Osteoblast (primary cell): ENCODE results near the gene ABLIM3. TPM values are rescaled to one million over a fixed set of nuclear protein-coding genes. Genes with fewer than 3 reads are reported as not detected.

Experiments
- DNase-seq: peaks from one replicate; pipeline ENCODE4 v3.0.0; 2011; ENCODE audit warnings: low spot score, mixed read lengths; ENCODE audit not compliant: insufficient read length; ENCODE audit errors: missing footprints
- H2AFZ ChIP-seq: 2 replicates; pipeline ENCODE4 v1.6.0; 2011; ENCODE audit warnings: mild to moderate bottlenecking, low read length
- H3K27ac ChIP-seq: 2 replicates; pipeline ENCODE4 v1.5.1; 2011; ENCODE audit warnings: mild to moderate bottlenecking, low read depth, low read length, moderate library complexity
- H3K27me3 ChIP-seq: 2 replicates; pipeline ENCODE4 v1.6.0; 2012; ENCODE audit warnings: mild to moderate bottlenecking, control low read depth, inconsistent platforms, low read length, moderate library complexity; ENCODE audit not compliant: insufficient read depth
- H3K36me3 ChIP-seq: 2 replicates; pipeline ENCODE4 v1.5.1; 2011; ENCODE audit warnings: mild to moderate bottlenecking, low read length, control low read depth, moderate library complexity; ENCODE audit not compliant: insufficient read depth
- H3K4me1 ChIP-seq: 2 replicates; pipeline ENCODE4 v1.5.1; 2011; ENCODE audit warnings: mild to moderate bottlenecking, low read length, control low read depth, moderate library complexity; ENCODE audit not compliant: insufficient read depth
- H3K4me2 ChIP-seq: 2 replicates; pipeline ENCODE4 v1.6.0; 2011; ENCODE audit warnings: mild to moderate bottlenecking, low read length; ENCODE audit not compliant: insufficient read depth
- H3K4me3 ChIP-seq: fragments of 200-600 bp; sonication (generic); 3 replicates; pipeline ENCODE4 v1.5.1; 2012; ENCODE audit warnings: mild to moderate bottlenecking, low read length, inconsistent platforms; ENCODE audit not compliant: insufficient read depth
- H3K79me2 ChIP-seq: 2 replicates; pipeline ENCODE4 v1.6.0; 2012; ENCODE audit warnings: mild to moderate bottlenecking, low read length, control low read depth, inconsistent platforms; ENCODE audit not compliant: insufficient read depth
- H3K9me3 ChIP-seq: 2 replicates; pipeline ENCODE4 v1.5.1; 2011; ENCODE audit warnings: low read depth, low read length, control low read depth
- H4K20me1 ChIP-seq: 2 replicates; pipeline ENCODE4 v1.6.0; 2012; ENCODE audit warnings: mild to moderate bottlenecking, low read length, control low read depth; ENCODE audit not compliant: insufficient read depth
- total RNA-seq: library from RNA; depleted of rRNA; stranded (reverse); fragments of >200 nt; gene quantifications from 2 replicates; pipeline ENCODE4 v1.2.3, GENCODE V29; 2012
- TF ChIP-seq, protein P1 (sequence below): IDR thresholded peaks from 2 replicates; pipeline ENCODE4 v1.5.1; 2011; ENCODE audit warnings: mild to moderate bottlenecking, low read depth, low read length, moderate library complexity; ENCODE audit errors: extremely low read depth

The ABLIM3 gene
- total RNA-seq, 1 donor: 5.8 TPM

DNA sequence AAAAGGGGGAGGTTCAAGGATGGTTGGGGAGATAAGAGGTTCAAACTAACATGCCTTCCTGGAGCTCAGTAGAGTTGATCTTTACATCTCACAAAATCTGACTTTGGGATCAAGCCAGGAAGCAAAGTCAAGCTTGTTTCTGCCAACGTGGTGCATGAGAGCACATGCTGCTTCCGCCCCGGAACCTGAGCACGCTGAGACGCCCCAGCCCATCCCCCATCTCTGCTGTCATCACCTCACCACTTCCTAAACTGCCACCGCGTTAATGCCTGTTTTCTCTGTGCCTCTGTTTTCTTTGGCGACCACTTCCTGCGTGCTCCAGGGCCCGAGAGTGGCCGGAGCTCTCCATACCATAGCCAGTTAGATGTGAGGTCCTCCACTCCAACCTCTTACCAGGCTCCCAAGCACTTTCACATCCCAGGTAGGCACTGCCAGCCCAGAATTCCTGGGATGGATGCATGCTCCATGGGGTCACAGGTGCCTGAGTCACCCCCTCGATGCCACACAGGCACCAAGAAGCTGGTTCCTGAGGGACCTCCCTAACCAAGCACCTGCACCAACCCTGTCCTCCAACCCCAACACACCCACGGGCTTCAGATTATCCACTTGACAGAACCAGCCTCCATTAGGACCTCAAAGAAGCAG is 99.2 kb downstream of the ABLIM3 start:
- Histone ChIP-seq H4K20me1 (no peaks in the 10 kb centered on the region), H3K4me3 (no peak overlapping the region), H3K79me2 (no peaks in the 10 kb centered on the region), H2AFZ (no peak overlapping the region), H3K4me1 (no peaks in the 10 kb centered on the region), H3K4me2 (no peak overlapping the region), H3K27me3 (no peaks in the 10 kb centered on the region), H3K36me3 (no peaks in the 10 kb centered on the region), H3K27ac (no peak overlapping the region), H3K9me3 (no peaks in the 10 kb centered on the region)
- no peak for DNase-seq
- TF ChIP-seq, protein P1, sequence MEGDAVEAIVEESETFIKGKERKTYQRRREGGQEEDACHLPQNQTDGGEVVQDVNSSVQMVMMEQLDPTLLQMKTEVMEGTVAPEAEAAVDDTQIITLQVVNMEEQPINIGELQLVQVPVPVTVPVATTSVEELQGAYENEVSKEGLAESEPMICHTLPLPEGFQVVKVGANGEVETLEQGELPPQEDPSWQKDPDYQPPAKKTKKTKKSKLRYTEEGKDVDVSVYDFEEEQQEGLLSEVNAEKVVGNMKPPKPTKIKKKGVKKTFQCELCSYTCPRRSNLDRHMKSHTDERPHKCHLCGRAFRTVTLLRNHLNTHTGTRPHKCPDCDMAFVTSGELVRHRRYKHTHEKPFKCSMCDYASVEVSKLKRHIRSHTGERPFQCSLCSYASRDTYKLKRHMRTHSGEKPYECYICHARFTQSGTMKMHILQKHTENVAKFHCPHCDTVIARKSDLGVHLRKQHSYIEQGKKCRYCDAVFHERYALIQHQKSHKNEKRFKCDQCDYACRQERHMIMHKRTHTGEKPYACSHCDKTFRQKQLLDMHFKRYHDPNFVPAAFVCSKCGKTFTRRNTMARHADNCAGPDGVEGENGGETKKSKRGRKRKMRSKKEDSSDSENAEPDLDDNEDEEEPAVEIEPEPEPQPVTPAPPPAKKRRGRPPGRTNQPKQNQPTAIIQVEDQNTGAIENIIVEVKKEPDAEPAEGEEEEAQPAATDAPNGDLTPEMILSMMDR: no peak

DNA sequence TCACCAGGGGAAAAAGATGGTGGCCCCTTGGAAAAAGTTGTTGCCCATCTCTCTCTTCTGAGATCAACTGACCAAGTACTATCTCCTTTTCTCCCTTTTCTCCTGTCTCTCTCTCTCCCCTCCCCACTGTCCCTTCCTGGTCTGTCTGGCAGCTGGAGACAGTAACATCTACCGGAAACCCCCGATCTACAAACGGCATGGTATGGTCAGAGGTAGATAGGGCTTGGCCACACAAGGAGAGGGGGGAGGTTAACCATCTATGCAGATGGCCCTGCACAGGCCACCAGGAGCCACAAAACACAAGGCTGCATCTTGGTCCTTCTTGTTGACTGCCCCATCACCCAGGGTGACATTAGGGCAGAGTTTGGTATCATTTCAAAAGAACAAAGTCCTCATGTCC is 101.0 kb downstream of the ABLIM3 start:
- Histone ChIP-seq H4K20me1 (no peaks in the 10 kb centered on the region), H3K79me2 (no peaks in the 10 kb centered on the region), H2AFZ (no peak overlapping the region), H3K9me3 (no peaks in the 10 kb centered on the region), H3K36me3 (no peaks in the 10 kb centered on the region), H3K27ac (no peak overlapping the region), H3K4me2 (no peak overlapping the region), H3K4me1 (no peaks in the 10 kb centered on the region), H3K27me3 (no peaks in the 10 kb centered on the region), H3K4me3 (no peak overlapping the region)
- DNase-seq: no peak
- TF ChIP-seq, protein P1: no peak

DNA sequence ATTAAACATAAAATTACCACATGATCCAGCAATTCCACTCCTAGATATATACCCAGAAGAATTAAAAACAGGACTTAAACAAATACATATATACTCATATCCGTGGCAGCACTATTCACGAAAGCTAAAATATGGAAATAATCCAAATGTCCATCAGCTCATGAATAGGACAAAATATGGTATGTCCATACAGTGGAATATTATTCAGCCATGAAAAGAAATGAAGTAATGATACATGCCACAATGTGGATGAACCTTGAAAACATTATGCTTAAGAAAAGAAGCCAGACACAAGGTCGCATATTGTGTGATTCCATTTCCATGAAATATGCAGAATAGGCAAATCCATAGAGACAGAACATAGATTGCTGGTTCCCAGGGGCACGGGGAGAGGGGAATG is 105.6 kb downstream of the ABLIM3 start:
- Histone ChIP-seq H3K36me3 (no peaks in the 10 kb centered on the region), H4K20me1 (no peaks in the 10 kb centered on the region), H3K27me3 (no peaks in the 10 kb centered on the region)

DNA sequence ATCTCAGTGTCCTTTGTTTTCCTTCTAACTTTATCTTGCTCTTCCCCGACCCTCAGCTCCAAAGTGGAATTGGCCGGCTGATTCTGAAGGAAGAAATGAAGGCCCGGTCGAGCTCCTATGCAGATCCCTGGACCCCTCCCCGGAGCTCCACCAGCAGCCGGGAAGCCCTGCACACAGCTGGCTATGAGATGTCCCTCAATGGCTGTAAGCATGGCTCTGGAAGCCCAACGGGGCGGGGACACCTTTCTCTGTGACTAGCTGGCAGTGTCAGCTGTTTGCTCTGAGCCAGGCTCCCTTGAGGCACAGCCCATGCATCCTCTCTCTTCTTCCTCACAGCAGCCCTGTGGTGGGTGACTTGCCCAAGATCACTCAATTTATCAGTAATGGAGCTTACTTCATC is 106.4 kb downstream of the ABLIM3 start:
- Histone ChIP-seq H3K27ac (no peak overlapping the region), H3K36me3 (no peaks in the 10 kb centered on the region), H4K20me1 (no peaks in the 10 kb centered on the region), H3K9me3 (no peaks in the 10 kb centered on the region), H3K4me2 (no peak overlapping the region), H3K4me1 (no peaks in the 10 kb centered on the region), H2AFZ (no peak overlapping the region), H3K4me3 (no peak overlapping the region), H3K79me2 (no peaks in the 10 kb centered on the region), H3K27me3 (no peaks in the 10 kb centered on the region)
- TF ChIP-seq, protein P1: no peak
- DNase-seq: no peak

More for the DNA sequence above, 105.6 kb downstream of the ABLIM3 start:
- Histone ChIP-seq H2AFZ (no peak overlapping the region), H3K4me3 (no peak overlapping the region), H3K79me2 (no peaks in the 10 kb centered on the region), H3K27ac (no peak overlapping the region), H3K9me3 (no peaks in the 10 kb centered on the region), H3K4me1 (no peaks in the 10 kb centered on the region), H3K4me2 (no peak overlapping the region)
- no peak for DNase-seq
- TF ChIP-seq, protein P1: no peak
